ENCODE results near the gene HMCN2. TPM values are rescaled to one million over a fixed set of nuclear protein-coding genes. Genes with fewer than 3 reads are reported as not detected.

HMCN2 gene
- total and polyA plus RNA-seq, 8 donors, result 1.1 to 21.1 (median 5.0) TPM

GRCh38 chr9:130427326-130427725, 161.8 kb downstream of the HMCN2 start:
- Histone ChIP-seq H3K27ac (no peak overlapping the region), H3K4me3 (no peak overlapping the region), H3K4me1 (peaks cover 0 to 10% (median 0%) of the 10 kb centered on the region in 4 donors), H3K27me3 (peaks cover 0 to 28% (median 2%) of the 10 kb centered on the region in 3 donors), H3K36me3 (no peaks in the 10 kb centered on the region), H3K9me3 (peaks cover 0 to 19% (median 13%) of the 10 kb centered on the region in 4 donors)
- TF ChIP-seq EP300 (IDR thresholded peaks at IDR 0.05), result no peak
- intact Hi-C loops (cut with DNase I; ENCODE audit: low total_unique reads), result no loop called here
- 82 to 94% (median 88%) methylated on average over 8 to 12 of the region's 12 CpGs for WGBS, 5 donors
- DNase-seq, result no peak

- intact Hi-C loops (cut with DNase I; ENCODE audit: low total_unique reads), result no loop called here
- DNase-seq, result no peak
- Histone ChIP-seq H3K27me3 (peaks cover 0 to 36% (median 11%) of the 10 kb centered on the region in 3 donors), H3K36me3 (no peaks in the 10 kb centered on the region), H3K4me1 (peaks cover 0 to 12% (median 3%) of the 10 kb centered on the region in 4 donors), H3K4me3 (no peak overlapping the region), H3K27ac (no peak overlapping the region), H3K9me3 (peaks cover 0 to 19% (median 13%) of the 10 kb centered on the region in 4 donors)
- TF ChIP-seq EP300 (IDR thresholded peaks at IDR 0.05) (no peak), POLR2AphosphoS5 (IDR thresholded peaks at IDR 0.05) (no peak), CTCF (IDR thresholded peaks at IDR 0.05) (no peak), POLR2A (IDR thresholded peaks at IDR 0.05) (no peak)
- 82 to 92% (median 90%) methylated on average over 12 to 20 of the region's 20 CpGs for WGBS, 5 donors
These were observed 162.6 kb downstream of the HMCN2 start for GRCh38 chr9:130428086-130428665.

- Histone ChIP-seq H3K27me3 (peaks cover 0 to 48% (median 19%) of the 10 kb centered on the region in 3 donors), H3K4me3 (no peak overlapping the region), H3K9me3 (peaks cover 0 to 19% (median 13%) of the 10 kb centered on the region in 4 donors), H3K4me1 (peaks cover 5 to 14% (median 10%) of the 10 kb centered on the region in 4 donors), H3K36me3 (no peaks in the 10 kb centered on the region), H3K27ac (no peak overlapping the region)
- intact Hi-C loops (cut with DNase I; ENCODE audit: low total_unique reads), result no loop called here
- 83 to 92% (median 88%) methylated on average over 1 to 13 of the region's 13 CpGs for WGBS, 5 donors
- DNase-seq, result no peak
- no peak for TF ChIP-seq POLR2A (IDR thresholded peaks at IDR 0.05)
These were observed 163.8 kb downstream of the HMCN2 start for GRCh38 chr9:130429381-130429780.

- H3K36me3 ChIP-seq, result no peaks in the 10 kb centered on the region
- H3K4me3 ChIP-seq, result no peak overlapping the region
- 85 to 98% (median 87%) methylated on average over 6 of the region's 6 CpGs for WGBS, 5 donors
- no peak overlapping the region for H3K27ac ChIP-seq
- H3K4me1 ChIP-seq, result peaks cover 5 to 14% (median 10%) of the 10 kb centered on the region in 4 donors
- TF ChIP-seq POLR2A (IDR thresholded peaks at IDR 0.05), result no peak
- TF ChIP-seq EP300 (IDR thresholded peaks at IDR 0.05), result no peak
- TF ChIP-seq CTCF (IDR thresholded peaks at IDR 0.05), result no peak
- no peak for TF ChIP-seq POLR2AphosphoS5 (IDR thresholded peaks at IDR 0.05)
- intact Hi-C loops (cut with DNase I; ENCODE audit: low total_unique reads), result no loop called here
- no peak for DNase-seq
- H3K27me3 ChIP-seq, result peaks cover 0 to 53% (median 19%) of the 10 kb centered on the region in 3 donors
- peaks cover 0 to 19% (median 13%) of the 10 kb centered on the region in 4 donors for H3K9me3 ChIP-seq
These were observed 164.3 kb downstream of the HMCN2 start for GRCh38 chr9:130429831-130430230.

GRCh38 chr9:130430232-130430631, 164.7 kb downstream of the HMCN2 start:
- peaks cover 0 to 19% (median 13%) of the 10 kb centered on the region in 4 donors for H3K9me3 ChIP-seq
- WGBS, 5 donors, result 93 to 98% (median 97%) methylated on average over 16 to 18 of the region's 18 CpGs
- DNase-seq, result no peak
- no peak overlapping the region for H3K27ac ChIP-seq
- TF ChIP-seq POLR2AphosphoS5 (IDR thresholded peaks at IDR 0.05), result no peak
- TF ChIP-seq CTCF (IDR thresholded peaks at IDR 0.05), result no peak
- no peak for TF ChIP-seq POLR2A (IDR thresholded peaks at IDR 0.05)
- intact Hi-C loops (cut with DNase I; ENCODE audit: low total_unique reads), result no loop called here
- no peaks in the 10 kb centered on the region for H3K36me3 ChIP-seq
- no peak overlapping the region for H3K4me3 ChIP-seq
- peaks cover 0 to 57% (median 19%) of the 10 kb centered on the region in 3 donors for H3K27me3 ChIP-seq
- H3K4me1 ChIP-seq, result peaks cover 5 to 14% (median 10%) of the 10 kb centered on the region in 4 donors

Measured in stomach (tissue), 9 donors.